ENCODE data around the gene RBM20.

RBM20 gene

GRCh38 chr10:110709964-110710587 is 65.9 kb downstream of the RBM20 start:
- TF ChIP-seq SNAI2 (CRISPR knock-in tag; IDR thresholded peaks at IDR 0.05) (no peak), TCF4 (CRISPR knock-in tag; IDR thresholded peaks at IDR 0.05; ENCODE audit: borderline replicate concordance) (no peak), CSDC2 (CRISPR knock-in tag; IDR thresholded peaks at IDR 0.05) (no peak), PPARA (CRISPR knock-in tag; IDR thresholded peaks at IDR 0.05; ENCODE audit: borderline replicate concordance) (no peak), POU6F1 (CRISPR knock-in tag; IDR thresholded peaks at IDR 0.05; ENCODE audit: borderline replicate concordance, low read depth) (no peak), OSR1 (CRISPR knock-in tag; IDR thresholded peaks at IDR 0.05) (no peak), RARB (CRISPR knock-in tag; IDR thresholded peaks at IDR 0.05) (no peak), ZNF70 (CRISPR knock-in tag; IDR thresholded peaks at IDR 0.05) (no peak), GLIS3 (CRISPR knock-in tag; IDR thresholded peaks at IDR 0.05) (no peak), ARNTL (CRISPR knock-in tag; IDR thresholded peaks at IDR 0.05; ENCODE audit: borderline replicate concordance, low read depth) (no peak), CSRNP3 (CRISPR knock-in tag; IDR thresholded peaks at IDR 0.05) (no peak), TSHZ2 (CRISPR knock-in tag; IDR thresholded peaks at IDR 0.05) (no peak), PATZ1 (CRISPR knock-in tag; IDR thresholded peaks at IDR 0.05; ENCODE audit: borderline replicate concordance) (no peak), ISL1 (CRISPR knock-in tag; IDR thresholded peaks at IDR 0.05) (no peak)
- no peak for ATAC-seq

GRCh38 chr10:110710621-110711020 is 66.5 kb downstream of the RBM20 start:
- ATAC-seq, result no peak
- TF ChIP-seq GLIS3 (CRISPR knock-in tag; IDR thresholded peaks at IDR 0.05), result no peak
- TF ChIP-seq ARNTL (CRISPR knock-in tag; IDR thresholded peaks at IDR 0.05; ENCODE audit: borderline replicate concordance, low read depth), result no peak
- TF ChIP-seq ZFP3 (CRISPR knock-in tag; IDR thresholded peaks at IDR 0.05), result no peak
- TF ChIP-seq CREB5 (CRISPR knock-in tag; IDR thresholded peaks at IDR 0.05; ENCODE audit: low read depth), result no peak
- TF ChIP-seq PPARA (CRISPR knock-in tag; IDR thresholded peaks at IDR 0.05; ENCODE audit: borderline replicate concordance), result no peak
- no peak for TF ChIP-seq ESRRG (CRISPR knock-in tag; IDR thresholded peaks at IDR 0.05)
- TF ChIP-seq TCF4 (CRISPR knock-in tag; IDR thresholded peaks at IDR 0.05; ENCODE audit: borderline replicate concordance), result no peak
- no peak for TF ChIP-seq BACH2 (CRISPR knock-in tag; IDR thresholded peaks at IDR 0.05; ENCODE audit: borderline replicate concordance)

- TF ChIP-seq ZNF565 (CRISPR knock-in tag; conservative IDR thresholded peaks at IDR 0.05; ENCODE audit: low read depth), result no peak
- TF ChIP-seq POU6F1 (CRISPR knock-in tag; IDR thresholded peaks at IDR 0.05; ENCODE audit: borderline replicate concordance, low read depth), result no peak
- TF ChIP-seq SNAI2 (CRISPR knock-in tag; IDR thresholded peaks at IDR 0.05), result no peak
- no peak for TF ChIP-seq ISL1 (CRISPR knock-in tag; IDR thresholded peaks at IDR 0.05)
- TF ChIP-seq ZNF70 (CRISPR knock-in tag; IDR thresholded peaks at IDR 0.05), result no peak
- TF ChIP-seq TOX (CRISPR knock-in tag; IDR thresholded peaks at IDR 0.05; ENCODE audit: borderline replicate concordance), result no peak
- no peak for TF ChIP-seq CSDC2 (CRISPR knock-in tag; IDR thresholded peaks at IDR 0.05)
- TF ChIP-seq ZFP3 (CRISPR knock-in tag; IDR thresholded peaks at IDR 0.05), result no peak
- no peak for ATAC-seq
These were observed 67.2 kb downstream of the RBM20 start for GRCh38 chr10:110711382-110711781.

Measured in SK-N-SH treated with all-trans-retinoic acid at 6 μM for 48 hours (cell line).